H1 (cell line): ENCODE measurements around the gene FCRL6. TPM values are rescaled to one million over a fixed set of nuclear protein-coding genes. Genes with fewer than 3 reads are reported as not detected.

ENCODE experiments used
- RAD21 ChIP-seq, 2 experiments: IDR thresholded peaks in 1 of 2; conservative IDR thresholded peaks in 1 of 2; 2 replicates each; pipeline ENCODE4 v1.6.1; 2011; ENCODE audit warnings: low read depth in 2 of 2, low read length in 2 of 2, improper control_type of control experiment in 1 of 2, inconsistent platforms in 1 of 2, mild to moderate bottlenecking in 1 of 2, moderate library complexity in 1 of 2
- polyA plus RNA-seq, 7 experiments: library from polyadenylated mRNA; depleted of rRNA in 3 of 7; stranded (reverse) in 5 of 7; unstranded in 2 of 7; fragments of >200 nt in 5 of 7; fragments of 200-250 nt in 2 of 7; gene quantifications; 1 replicate in 5 of 7; 2 replicates in 1 of 7; 4 replicates in 1 of 7; pipeline versions ENCODE4 v1.2.1 to v1.2.3, GENCODE V29; 2011 to 2013; ENCODE audit warnings: missing spikeins in 2 of 7, mixed read lengths in 2 of 7
- total RNA-seq: library from RNA; stranded (reverse); fragmentation: NEBNext Ultra II Directional; extraction: Animal tissue kit (Norgen Biotek cat#: 25700); gene quantifications from 2 replicates; pipeline ENCODE4 v1.2.1, GENCODE V29; 2021

Gene FCRL6
- total and polyA plus RNA-seq, 2 of the 8 experiments (the other 6 are each of a cell fraction or from before 2014, with no cell fraction given), result not detected

GRCh38 chr1:159765806-159766205 is 36.4 kb upstream of the FCRL6 start (continued):
- no peak for TF ChIP-seq RAD21 (IDR thresholded peaks at IDR 0.05 in 1 of 2, conservative IDR thresholded peaks at IDR 0.05 in 1 of 2; ENCODE audit: low read depth in 2 of 2, low read length in 2 of 2)
- TF ChIP-seq, all 59 proteins: peak for 0
